Smooth muscle cell (in vitro differentiated cells): ENCODE results near the gene AGAP1. TPM values are rescaled to one million over a fixed set of nuclear protein-coding genes. Genes with fewer than 3 reads are reported as not detected.

Experiments
- DNase-seq: peaks from one replicate; lab custom pipeline; 2025; ENCODE audit not compliant: unreplicated experiment; lab: John Stamatoyannopoulos, UW
- H2AFZ ChIP-seq: fragments of 200-600 bp; sonication (generic); 2 replicates; pipeline ENCODE4 v1.6.0; 2016; ENCODE audit warnings: antibody characterized with exemption, low read depth, mild to moderate bottlenecking
- H3F3A ChIP-seq: fragments of 200-600 bp; sonication (generic); 2 replicates; pipeline ENCODE4 v1.6.0; 2017; ENCODE audit warnings: antibody characterized with exemption, low read depth
- H3K27ac ChIP-seq: fragments of 200-600 bp; sonication (generic); 2 replicates; pipeline ENCODE4 v1.5.1; 2016; ENCODE audit warnings: low read depth, mild to moderate bottlenecking
- H3K27me3 ChIP-seq: fragments of 200-600 bp; sonication (generic); 2 replicates; pipeline ENCODE4 v1.6.1; 2016; ENCODE audit warnings: low read depth, mild to moderate bottlenecking
- H3K36me3 ChIP-seq: fragments of 200-600 bp; sonication (generic); 2 replicates; pipeline ENCODE4 v1.5.1; 2016; ENCODE audit warnings: low read depth
- H3K4me1 ChIP-seq: fragments of 200-600 bp; sonication (generic); 2 replicates; pipeline ENCODE4 v1.5.1; 2016; ENCODE audit warnings: low read depth
- H3K4me2 ChIP-seq: fragments of 200-600 bp; sonication (generic); 2 replicates; pipeline ENCODE4 v1.6.0; 2016; ENCODE audit warnings: mild to moderate bottlenecking
- H3K4me3 ChIP-seq: fragments of 200-600 bp; sonication (generic); 2 replicates; pipeline ENCODE4 v1.5.1; 2016; ENCODE audit warnings: mild to moderate bottlenecking
- H3K79me2 ChIP-seq: fragments of 200-600 bp; sonication (generic); 2 replicates; pipeline ENCODE4 v1.6.0; 2016; ENCODE audit warnings: low read depth, mild to moderate bottlenecking
- H3K9ac ChIP-seq: fragments of 200-600 bp; sonication (generic); 2 replicates; pipeline ENCODE4 v1.6.0; 2016; ENCODE audit warnings: low read depth
- H3K9me3 ChIP-seq: fragments of 200-600 bp; sonication (generic); replicated peaks from 2 replicates; pipeline ENCODE4 v1.5.1; 2016; ENCODE audit warnings: low read depth
- H4K20me1 ChIP-seq: fragments of 200-600 bp; sonication (generic); 2 replicates; pipeline ENCODE4 v1.6.0; 2016; ENCODE audit warnings: low read depth
- CTCF ChIP-seq: fragments of 200-600 bp; sonication (generic); IDR thresholded peaks from 2 replicates; pipeline ENCODE4 v1.5.1; 2017; ENCODE audit warnings: borderline replicate concordance, mild to moderate bottlenecking, antibody characterized with exemption; ENCODE audit not compliant: insufficient read depth, poor library complexity, severe bottlenecking
- WGBS: methylation state at CpG from one replicate; pipeline ENCODE4 v1.1.7; 2016; ENCODE audit warnings: low lambda C conversion rate; 5-methylcytosine and 5-hydroxymethylcytosine counted together
- polyA plus RNA-seq: library from polyadenylated mRNA; unstranded; fragments of >200 nt; fragmentation: Nextera tagmentation; extraction: Ambion mirVana; gene quantifications from 2 replicates; pipeline ENCODE4 v1.2.1, GENCODE V29; 2016
- total RNA-seq: library from RNA; depleted of rRNA; stranded (reverse); fragments of >200 nt; gene quantifications from 2 replicates; pipeline ENCODE4 v1.2.3, GENCODE V29; 2014

Gene AGAP1
- total and polyA plus RNA-seq, 2 experiments from 2014 or later, result 3.9 to 9.8 TPM

GRCh38 chr2:235498541-235498940 lies 4.7 kb downstream of the AGAP1 start:
- peaks cover 75% of the 10 kb centered on the region for H3K79me2 ChIP-seq
- H3K27ac ChIP-seq, result no peak overlapping the region
- DNase-seq, result no peak
- no peak overlapping the region for H3K9ac ChIP-seq
- no peaks in the 10 kb centered on the region for H3K27me3 ChIP-seq
- no peak overlapping the region for H3K4me2 ChIP-seq
- H3K4me3 ChIP-seq, result no peak overlapping the region
- no peaks in the 10 kb centered on the region for H3K9me3 ChIP-seq
- WGBS, result 57% methylated on average over 9 of the region's 9 CpGs
- H3K4me1 ChIP-seq, result peaks cover 49% of the 10 kb centered on the region
- peaks cover 87% of the 10 kb centered on the region for H4K20me1 ChIP-seq
- H3K36me3 ChIP-seq, result no peaks in the 10 kb centered on the region
- H3F3A ChIP-seq, result peaks cover 4% of the 10 kb centered on the region
- TF ChIP-seq CTCF, result no peak
- no peak overlapping the region for H2AFZ ChIP-seq

DNA sequence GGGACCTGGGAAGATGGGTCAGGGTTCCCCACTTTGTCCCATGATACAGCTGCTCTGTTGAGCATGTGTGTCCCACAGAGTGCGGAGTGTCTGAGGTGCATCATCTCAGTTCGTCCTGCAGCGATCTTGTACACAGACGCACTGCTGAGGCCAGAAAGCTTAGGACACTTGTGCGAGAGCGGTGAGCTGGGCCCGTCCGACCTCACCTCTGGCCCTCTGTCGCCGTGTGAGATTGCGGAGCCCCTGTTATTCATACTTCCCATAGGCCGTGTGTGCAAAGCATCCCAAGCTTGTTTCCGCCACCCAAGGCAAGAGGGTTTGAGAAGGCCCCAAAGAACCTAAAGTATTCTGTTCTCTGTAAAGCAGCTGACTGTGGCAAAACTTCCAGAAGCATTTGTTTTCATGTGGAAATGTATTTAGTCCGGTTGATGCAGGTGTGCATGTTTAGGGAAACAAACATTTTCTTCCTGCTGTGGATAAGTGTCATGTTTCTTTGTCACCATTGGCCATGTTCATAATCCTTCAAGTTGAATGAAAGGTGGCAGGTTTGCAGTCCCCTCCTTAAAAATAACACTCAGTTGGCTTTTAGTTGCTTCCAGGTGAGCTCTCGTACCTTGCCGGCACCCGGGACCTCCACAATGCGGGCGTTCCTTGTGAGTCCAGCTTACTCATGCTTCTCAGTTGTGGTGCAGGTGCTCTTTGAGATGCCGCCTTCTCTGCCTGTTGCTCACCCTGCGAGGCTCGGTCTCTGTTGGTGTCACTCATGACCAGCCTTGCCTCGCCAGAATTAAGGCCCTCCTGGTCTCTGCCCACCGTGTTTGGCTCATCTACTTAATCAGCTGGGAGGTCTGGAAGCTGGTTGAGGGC lies 5.3 kb downstream of the AGAP1 start:
- Histone ChIP-seq H4K20me1 (peaks cover 93% of the 10 kb centered on the region), H3F3A (peaks cover 4% of the 10 kb centered on the region), H3K36me3 (no peaks in the 10 kb centered on the region), H3K79me2 (peaks cover 81% of the 10 kb centered on the region), H3K27me3 (no peaks in the 10 kb centered on the region), H3K9me3 (no peaks in the 10 kb centered on the region), H3K4me1 (peaks cover 49% of the 10 kb centered on the region), H3K9ac (no peak overlapping the region), H3K4me3 (no peak overlapping the region), H3K4me2 (no peak overlapping the region), H3K27ac (no peak overlapping the region), H2AFZ (no peak overlapping the region)
- 95% methylated on average over 24 of the region's 24 CpGs for WGBS
- no peak for DNase-seq
- TF ChIP-seq CTCF, result no peak

GRCh38 chr2:235500110-235500760 lies 6.4 kb downstream of the AGAP1 start:
- no peak for TF ChIP-seq CTCF
- no peaks in the 10 kb centered on the region for H3K36me3 ChIP-seq
- H3K27ac ChIP-seq, result no peak overlapping the region
- H3K4me2 ChIP-seq, result no peak overlapping the region
- H3K4me3 ChIP-seq, result no peak overlapping the region
- no peak for DNase-seq
- H3K9ac ChIP-seq, result no peak overlapping the region
- H3K27me3 ChIP-seq, result no peaks in the 10 kb centered on the region
- no peak overlapping the region for H2AFZ ChIP-seq
- H3K4me1 ChIP-seq, result peaks cover 53% of the 10 kb centered on the region
- peaks cover 75% of the 10 kb centered on the region for H3K79me2 ChIP-seq
- H3F3A ChIP-seq, result peaks cover 4% of the 10 kb centered on the region
- H3K9me3 ChIP-seq, result no peaks in the 10 kb centered on the region
- WGBS, result 89% methylated on average over 13 of the region's 13 CpGs
- peaks cover 100% of the 10 kb centered on the region for H4K20me1 ChIP-seq
